ENCODE measurements around the gene EVX1. TPM values are rescaled to one million over a fixed set of nuclear protein-coding genes. Genes with fewer than 3 reads are reported as not detected.

EVX1 gene
- total and polyA plus RNA-seq, 2 of the 13 experiments (the other 11 are each of a cell fraction or from before 2014, with no cell fraction given): not detected

- TF ChIP-seq ARID5B (CRISPR knock-in tag; IDR thresholded peaks at IDR 0.05) (no peak), ZNF431 (CRISPR knock-in tag; IDR thresholded peaks at IDR 0.05; ENCODE audit: borderline replicate concordance, low read depth) (no peak), TCF7 (IDR thresholded peaks at IDR 0.05; ENCODE audit: low read depth) (peak; percentile 22; the same call in 1 of the 2 replicates), HMG20B (CRISPR knock-in tag; conservative IDR thresholded peaks at IDR 0.05) (no peak), ARNT (IDR thresholded peaks at IDR 0.05) (no peak), NR2F2 (IDR thresholded peaks at IDR 0.05; ENCODE audit: borderline replicate concordance, low read depth) (no peak), ZNF547 (CRISPR knock-in tag; IDR thresholded peaks at IDR 0.05) (0 out of 2 replicates have a peak, but pooled peaks have one; percentile 40), CERS6 (CRISPR knock-in tag; IDR thresholded peaks at IDR 0.05) (no peak), ZNF234 (CRISPR knock-in tag; conservative IDR thresholded peaks at IDR 0.05) (no peak), IKZF4 (CRISPR knock-in tag; IDR thresholded peaks at IDR 0.05; ENCODE audit: borderline replicate concordance, low read depth, not compliant biosample characterization) (peak; percentile 41), FLYWCH1 (CRISPR knock-in tag; IDR thresholded peaks at IDR 0.05) (no peak), RFX1 (IDR thresholded peaks at IDR 0.05) (no peak), PATZ1 (CRISPR knock-in tag; IDR thresholded peaks at IDR 0.05) (peak; percentile 49), ZFP62 (CRISPR knock-in tag; IDR thresholded peaks at IDR 0.05) (no peak)
Observed at GRCh38 chr7:27210441-27211083, 32.0 kb upstream of the EVX1 start (continued).
